H1 (cell line): ENCODE measurements around the gene ACOT9. TPM values are rescaled to one million over a fixed set of nuclear protein-coding genes. Genes with fewer than 3 reads are reported as not detected.

Experiments
- CTCF ChIA-PET: fragments of 300-600 bp; sonication (Branson Sonifier 250); formaldehyde crosslinking; loops from one replicate; lab custom pipeline; 2021; ENCODE audit not compliant: partially characterized antibody; lab: Charles Lee
- POLR2A ChIA-PET: fragments of 300-600 bp; sonication (Branson Sonifier 250); formaldehyde crosslinking; loops from one replicate; lab custom pipeline; 2021; ENCODE audit warnings: inconsistent platforms; ENCODE audit not compliant: partially characterized antibody; lab: Charles Lee
- DNase-seq, 2 experiments: peaks; one replicate each; pipeline versions ENCODE4 v3.0.0 to v3.0.0-alpha.2; 2010 to 2022; ENCODE audit warnings: low spot score in 2 of 2, low read depth in 1 of 2, mixed read lengths in 1 of 2
- FAIRE-seq: peaks from 2 replicates; lab custom pipeline; 2011; peaks lifted over from hg19 to GRCh38; lab: Jason Lieb, UNC
- H2AFZ ChIP-seq: 2 replicates; pipeline ENCODE4 v1.8.1; 2012; ENCODE audit warnings: low read length, inconsistent platforms
- H2AK5ac ChIP-seq: 2 replicates; pipeline ENCODE4 v1.6.1; 2013; ENCODE audit warnings: low read depth, low read length
- H2BK120ac ChIP-seq: replicated peaks from 2 replicates; pipeline ENCODE3; 2013; ENCODE audit warnings: low read depth, low read length, inconsistent platforms
- H2BK12ac ChIP-seq: 2 replicates; pipeline ENCODE4 v1.6.1; 2013; ENCODE audit warnings: low read depth, low read length
- H2BK15ac ChIP-seq: 2 replicates; pipeline ENCODE4 v1.6.1; 2013; ENCODE audit warnings: low read length
- H2BK20ac ChIP-seq: 2 replicates; pipeline ENCODE4 v1.6.1; 2013; ENCODE audit warnings: low read length
- H2BK5ac ChIP-seq: 2 replicates; pipeline ENCODE4 v1.6.1; 2013; ENCODE audit warnings: low read depth, low read length
- H3K14ac ChIP-seq: 2 replicates; pipeline ENCODE4 v1.6.1; 2013; ENCODE audit warnings: inconsistent platforms; ENCODE audit not compliant: insufficient read length
- H3K18ac ChIP-seq: 2 replicates; pipeline ENCODE4 v1.6.1; 2013; ENCODE audit warnings: low read length; ENCODE audit errors: extremely low read depth
- H3K23ac ChIP-seq: 2 replicates; pipeline ENCODE4 v1.6.1; 2013; ENCODE audit warnings: inconsistent platforms; ENCODE audit not compliant: insufficient read length
- H3K23me2 ChIP-seq: 2 replicates; pipeline ENCODE4 v1.6.1; 2013; ENCODE audit warnings: low read depth, low read length
- H3K27ac ChIP-seq: 2 replicates; pipeline ENCODE4 v1.6.1; 2011; ENCODE audit warnings: low read depth, low read length, inconsistent platforms
- H3K27me3 ChIP-seq, 4 experiments: replicated peaks in 1 of 4; 1 replicate in 1 of 4; 2 replicates in 3 of 4; pipeline versions ENCODE4 v1.6.1 to v1.8.1; 2011 to 2013; ENCODE audit warnings: low read length in 3 of 4, mild to moderate bottlenecking in 3 of 4, inconsistent platforms in 2 of 4, mixed read lengths in 2 of 4, moderate library complexity in 1 of 4; ENCODE audit not compliant: control insufficient read depth in 3 of 4, insufficient read depth in 3 of 4; ENCODE audit errors: extremely low read depth in 1 of 4
- H3K36me3 ChIP-seq, 4 experiments: 2 replicates each; pipeline versions ENCODE4 v1.6.1 to v1.8.1; 2011 to 2013; ENCODE audit warnings: mild to moderate bottlenecking in 4 of 4, low read length in 3 of 4, moderate library complexity in 2 of 4, control low read depth in 1 of 4, inconsistent platforms in 1 of 4; ENCODE audit not compliant: insufficient read depth in 4 of 4, control insufficient read depth in 2 of 4
- H3K4ac ChIP-seq: replicated peaks from 2 replicates; pipeline ENCODE3; 2013; ENCODE audit warnings: low read length, low read depth, mixed read lengths, inconsistent platforms; ENCODE audit not compliant: insufficient read length
- H3K4me1 ChIP-seq, 4 experiments: replicated peaks in 1 of 4; 1 replicate in 1 of 4; 2 replicates in 3 of 4; pipeline versions ENCODE4 v1.6.1 to v1.8.1; 2011 to 2013; ENCODE audit warnings: low read length in 3 of 4, inconsistent platforms in 2 of 4, mixed read lengths in 1 of 4; ENCODE audit not compliant: insufficient read depth in 4 of 4, control insufficient read depth in 3 of 4
- H3K4me2 ChIP-seq, 2 experiments: 2 replicates each; pipeline versions ENCODE4 v1.6.1 to v1.8.1; 2011 to 2013; ENCODE audit warnings: low read depth in 2 of 2, low read length in 2 of 2, control low read depth in 1 of 2, inconsistent platforms in 1 of 2, mild to moderate bottlenecking in 1 of 2; ENCODE audit not compliant: insufficient read depth in 1 of 2
- H3K4me3 ChIP-seq, 4 experiments: fragments of 200-600, 300-600 bp in 1 of 4; sonication (generic), shearing (Covaris generic), sonication (Bioruptor Twin) in 1 of 4; 2 replicates each; pipeline versions ENCODE4 v1.5.1 to v1.8.1; 2011 to 2016; ENCODE audit warnings: low read length in 4 of 4, low read depth in 3 of 4, control low read depth in 2 of 4, inconsistent platforms in 2 of 4, mild to moderate bottlenecking in 2 of 4, mixed read lengths in 1 of 4, moderate library complexity in 1 of 4; ENCODE audit not compliant: insufficient read depth in 2 of 4; ENCODE audit errors: extremely low read depth in 1 of 4
- H3K56ac ChIP-seq: replicated peaks from 2 replicates; pipeline ENCODE3; 2013; ENCODE audit warnings: low read depth, mild to moderate bottlenecking, mixed read lengths, low read length, inconsistent platforms; ENCODE audit not compliant: insufficient read length
- H3K79me1 ChIP-seq: 2 replicates; pipeline ENCODE4 v1.6.1; 2013; ENCODE audit warnings: low read depth, low read length, control low read depth
- H3K79me2 ChIP-seq, 2 experiments: 2 replicates each; pipeline versions ENCODE4 v1.6.1 to v1.8.1; 2012 to 2013; ENCODE audit warnings: low read length in 2 of 2, mild to moderate bottlenecking in 2 of 2, inconsistent platforms in 1 of 2; ENCODE audit not compliant: insufficient read depth in 2 of 2, control insufficient read depth in 1 of 2
- H3K9ac ChIP-seq, 4 experiments: replicated peaks in 1 of 4; 1 replicate in 1 of 4; 2 replicates in 3 of 4; pipeline versions ENCODE4 v1.6.1 to v1.8.1; 2011 to 2013; ENCODE audit warnings: low read depth in 3 of 4, low read length in 3 of 4, control low read depth in 2 of 4, mild to moderate bottlenecking in 2 of 4, moderate library complexity in 2 of 4, inconsistent platforms in 1 of 4; ENCODE audit errors: extremely low read depth in 1 of 4
- H3K9me3 ChIP-seq, 2 experiments: 2 replicates each; pipeline versions ENCODE4 v1.6.1 to v1.8.1; 2012 to 2013; ENCODE audit warnings: mild to moderate bottlenecking in 2 of 2, moderate library complexity in 2 of 2, control low read depth in 1 of 2, inconsistent platforms in 1 of 2, low read depth in 1 of 2, low read length in 1 of 2, mixed read lengths in 1 of 2; ENCODE audit not compliant: insufficient read depth in 2 of 2
- H4K20me1 ChIP-seq, 2 experiments: replicated peaks in 1 of 2; 2 replicates each; pipeline versions ENCODE3 to v1.8.1; 2011 to 2013; ENCODE audit warnings: inconsistent platforms in 2 of 2, low read length in 2 of 2, mild to moderate bottlenecking in 1 of 2; ENCODE audit not compliant: insufficient read depth in 2 of 2, control insufficient read depth in 1 of 2
- H4K5ac ChIP-seq: 2 replicates; pipeline ENCODE4 v1.6.1; 2013; ENCODE audit warnings: low read length, low read depth, mixed read lengths, inconsistent platforms; ENCODE audit not compliant: insufficient read length
- H4K8ac ChIP-seq: 2 replicates; pipeline ENCODE4 v1.8.0; 2013; ENCODE audit warnings: mild to moderate bottlenecking, moderate library complexity, low read length, inconsistent platforms; ENCODE audit not compliant: insufficient read depth; ENCODE audit errors: extremely low read depth
- H4K91ac ChIP-seq: replicated peaks from 2 replicates; pipeline ENCODE3; 2013; ENCODE audit warnings: low read length, mixed read lengths, inconsistent platforms; ENCODE audit not compliant: insufficient read length
- ASH2L ChIP-seq: fragments of 200-600, 300-600 bp; sonication (generic); IDR thresholded peaks from one replicate; pipeline ENCODE4 v1.7.1; 2017; ENCODE audit warnings: low read length
- ATF2 ChIP-seq: IDR thresholded peaks from 2 replicates; pipeline ENCODE4 v1.6.1; 2012; ENCODE audit warnings: low read length, inconsistent platforms
- CBX8 ChIP-seq: fragments of 300-800, 300-1000 bp; sonication (generic); IDR thresholded peaks from 2 replicates; pipeline ENCODE4 v1.7.1; 2016; ENCODE audit warnings: low read depth, low read length, borderline replicate concordance
- CEBPB ChIP-seq: IDR thresholded peaks from 2 replicates; pipeline ENCODE4 v1.6.1; 2012; ENCODE audit warnings: low read depth, low read length
- CHD1 ChIP-seq: IDR thresholded peaks from 2 replicates; pipeline ENCODE4 v1.6.1; 2012; ENCODE audit warnings: low read depth, low read length, improper control_type of control experiment
- CHD2 ChIP-seq: IDR thresholded peaks from 2 replicates; pipeline ENCODE4 v1.6.1; 2012; ENCODE audit warnings: low read length, improper control_type of control experiment
- EGR1 ChIP-seq: IDR thresholded peaks from 2 replicates; pipeline ENCODE4 v1.6.1; 2011; ENCODE audit warnings: low read depth, low read length, borderline replicate concordance
- FOSL1 ChIP-seq: IDR thresholded peaks from 2 replicates; pipeline ENCODE4 v1.6.1; 2011; ENCODE audit warnings: mild to moderate bottlenecking, low read depth, low read length, moderate library complexity; ENCODE audit not compliant: insufficient read depth
- MAFK ChIP-seq: IDR thresholded peaks from 2 replicates; pipeline ENCODE4 v1.6.1; 2012; ENCODE audit warnings: low read depth, mild to moderate bottlenecking, improper control_type of control experiment, low read length
- NRF1 ChIP-seq: IDR thresholded peaks from 2 replicates; pipeline ENCODE4 v1.6.1; 2011; ENCODE audit warnings: mild to moderate bottlenecking, low read depth, low read length, improper control_type of control experiment
- PHF8 ChIP-seq: fragments of 200-600 bp; sonication (generic); conservative IDR thresholded peaks from 2 replicates; pipeline ENCODE4 v1.7.1; 2012; ENCODE audit warnings: low read depth, mild to moderate bottlenecking, inconsistent platforms, low read length, moderate library complexity
- RBBP5 ChIP-seq: IDR thresholded peaks from 2 replicates; pipeline ENCODE4 v1.7.1; 2012; ENCODE audit warnings: low read depth, mild to moderate bottlenecking, inconsistent platforms, low read length, moderate library complexity, borderline replicate concordance
- RFX5 ChIP-seq: IDR thresholded peaks from 2 replicates; pipeline ENCODE4 v1.6.1; 2011; ENCODE audit warnings: low read depth, low read length, improper control_type of control experiment, borderline replicate concordance
- SIX5 ChIP-seq: IDR thresholded peaks from 2 replicates; pipeline ENCODE4 v1.6.1; 2011; ENCODE audit warnings: mild to moderate bottlenecking, low read depth, low read length
- SRF ChIP-seq: IDR thresholded peaks from 2 replicates; pipeline ENCODE4 v1.6.1; 2011; ENCODE audit warnings: mild to moderate bottlenecking, low read depth, low read length, moderate library complexity
- polyA plus RNA-seq, 7 experiments: library from polyadenylated mRNA; depleted of rRNA in 3 of 7; stranded (reverse) in 5 of 7; unstranded in 2 of 7; fragments of >200 nt in 5 of 7; fragments of 200-250 nt in 2 of 7; gene quantifications; 1 replicate in 5 of 7; 2 replicates in 1 of 7; 4 replicates in 1 of 7; pipeline versions ENCODE4 v1.2.1 to v1.2.3, GENCODE V29; 2011 to 2013; ENCODE audit warnings: missing spikeins in 2 of 7, mixed read lengths in 2 of 7
- total RNA-seq: library from RNA; stranded (reverse); fragmentation: NEBNext Ultra II Directional; extraction: Animal tissue kit (Norgen Biotek cat#: 25700); gene quantifications from 2 replicates; pipeline ENCODE4 v1.2.1, GENCODE V29; 2021

The ACOT9 gene
- total and polyA plus RNA-seq, 2 of the 8 experiments (the other 6 are each of a cell fraction or from before 2014, with no cell fraction given) = 20.7 to 39.5 TPM

GRCh38 chrX:23788521-23788920 is 45.4 kb upstream of the ACOT9 start:
- H2AK5ac ChIP-seq = no peak overlapping the region
- no peak overlapping the region for H3K14ac ChIP-seq
- no peaks in the 10 kb centered on the region for H3K4me1 ChIP-seq
- no peaks in the 10 kb centered on the region for H3K27me3 ChIP-seq
- peaks cover 0 to 8% (median 0%) of the 10 kb centered on the region in 4 experiments; a peak in 1 of 8 replicates for H3K36me3 ChIP-seq
- ChIA-PET POLR2A (no interaction called here), CTCF (interaction anchor here (0.9 kb wide), 1 partner anchor 31 kb away, joined by 3 read pairs; no protein-coding TSS in a partner anchor)
- H3K4ac ChIP-seq = no peak overlapping the region
- no peak overlapping the region for H3K9ac ChIP-seq
- no peak overlapping the region for H2BK12ac ChIP-seq
- no peaks in the 10 kb centered on the region for H3K79me2 ChIP-seq
- H2BK120ac ChIP-seq = no peak overlapping the region
- H2BK20ac ChIP-seq = no peak overlapping the region
- H3K23ac ChIP-seq = no peak overlapping the region
- DNase-seq (no peak), FAIRE-seq (no peak)
- H3K56ac ChIP-seq = no peak overlapping the region
- H3K4me2 ChIP-seq = no peak overlapping the region
- no peak overlapping the region for H3K18ac ChIP-seq
- no peak overlapping the region for H3K4me3 ChIP-seq
- H2BK15ac ChIP-seq = no peak overlapping the region
- H3K23me2 ChIP-seq = peaks cover 2% of the 10 kb centered on the region; the same call in 1 of the 2 replicates
- no peaks in the 10 kb centered on the region for H3K79me1 ChIP-seq
- no peaks in the 10 kb centered on the region for H4K20me1 ChIP-seq
- no peak overlapping the region for H2BK5ac ChIP-seq
- H4K8ac ChIP-seq = no peak overlapping the region
- H3K9me3 ChIP-seq = no peaks in the 10 kb centered on the region
- no peak overlapping the region for H4K5ac ChIP-seq
- H3K27ac ChIP-seq = no peak overlapping the region
- H4K91ac ChIP-seq = no peak overlapping the region
- no peak overlapping the region for H2AFZ ChIP-seq
- TF ChIP-seq PHF8 (no peak), ATF2 (no peak), RFX5 (no peak), FOSL1 (no peak), CBX8 (no peak), CHD2 (no peak), EGR1 (no peak), ASH2L (no peak), SRF (no peak), MAFK (no peak), CEBPB (no peak), SIX5 (no peak), NRF1 (no peak), RBBP5 (no peak), CHD1 (no peak)
